Stimulated activated CD4-positive, alpha-beta T cell treated with anti-CD3 and anti-CD28 coated beads, Interleukin-15, amount 100 ng/mL, for 48 hours (primary cell): ENCODE data around the gene RAB36.

Experiments used
- DNase-seq, 2 donors: peaks; one replicate each; pipeline ENCODE4 v3.0.0-alpha.2; 2020; ENCODE audit warnings: low read depth in 2 of 2

RAB36 gene

DNA sequence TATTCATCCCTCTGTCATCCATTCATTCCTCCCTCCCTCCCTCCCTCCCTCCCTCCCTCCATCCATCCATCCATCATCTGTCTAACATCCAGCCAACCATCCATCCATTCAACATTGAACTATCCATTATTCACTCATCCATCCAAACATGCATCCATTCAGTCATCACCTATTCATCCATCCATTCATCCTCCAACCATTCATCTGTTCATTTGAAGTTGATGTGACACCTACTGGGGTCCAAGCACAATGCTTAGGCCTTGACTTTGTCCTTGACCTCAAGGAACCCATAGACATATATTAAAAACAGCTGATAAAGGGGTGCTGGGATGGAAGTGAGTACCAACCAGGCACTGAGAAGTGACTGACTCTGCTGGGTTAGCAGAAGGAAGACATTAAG lies 61.6 kb downstream of the RAB36 start:
- no peak for DNase-seq

DNA sequence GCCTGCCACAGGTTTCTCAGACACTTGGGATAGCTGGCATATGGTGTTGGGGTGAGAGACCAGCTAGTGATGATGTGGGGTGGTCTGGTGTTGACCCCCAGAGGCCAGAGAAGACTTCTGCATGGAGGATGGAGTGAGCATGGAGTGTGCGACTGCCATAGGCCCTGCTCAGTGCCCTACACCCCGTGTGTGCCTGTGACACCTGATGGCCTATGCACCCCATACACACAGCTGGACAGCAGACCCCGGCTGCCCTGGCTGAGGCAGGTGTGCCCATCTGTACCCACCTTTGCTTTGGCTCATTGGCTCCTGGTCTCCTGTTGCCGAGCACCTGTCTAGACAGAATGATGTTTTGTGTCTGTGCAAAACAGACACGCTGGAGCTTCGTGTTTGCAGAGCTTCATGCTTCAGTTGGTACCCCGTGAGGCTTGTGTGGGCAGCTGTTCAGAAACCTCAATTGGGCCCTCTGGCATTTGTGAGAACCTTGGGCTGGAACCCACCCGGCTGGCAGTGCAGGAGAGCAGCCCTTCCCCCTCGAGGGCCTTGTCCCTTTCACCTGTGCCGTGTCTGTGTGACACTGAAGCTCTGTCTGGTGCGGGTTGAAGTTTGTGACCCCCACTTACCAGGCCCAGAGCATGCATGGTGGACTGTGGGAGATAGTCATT lies 62.6 kb downstream of the RAB36 start:
- DNase-seq, result no peak

DNA sequence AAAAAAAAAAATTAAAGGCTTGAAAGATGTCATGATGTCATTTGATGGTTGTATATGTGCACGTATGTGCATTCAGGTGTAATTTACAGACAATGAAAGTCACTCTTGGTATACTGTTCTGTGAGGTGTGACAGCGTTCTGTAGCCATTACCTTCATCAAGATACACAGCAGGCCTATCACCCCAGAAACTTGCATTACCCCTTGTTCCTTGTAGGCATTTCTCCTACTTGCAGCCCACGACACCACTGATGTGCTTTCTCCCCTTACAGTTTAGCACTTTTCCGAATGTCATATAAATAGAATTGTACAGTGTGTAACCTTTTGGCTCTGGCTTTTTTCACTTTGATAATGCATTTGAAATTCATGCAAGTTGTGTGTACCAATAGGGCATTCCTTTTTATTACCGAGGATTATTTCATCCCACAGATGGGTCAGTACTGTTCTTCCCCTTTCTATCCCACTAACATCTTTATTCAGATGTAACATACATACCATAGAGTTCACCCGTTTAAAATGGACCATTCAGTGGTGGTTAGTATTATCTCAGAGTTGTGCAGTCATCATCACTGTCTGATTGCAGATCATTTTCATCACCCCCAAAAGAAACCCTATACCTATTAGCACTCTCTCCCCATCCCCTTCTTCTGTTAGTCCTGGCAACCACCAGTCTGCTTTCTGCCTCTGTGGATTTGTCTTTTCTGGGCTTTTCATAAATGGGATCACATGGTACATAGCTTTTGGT lies 65.3 kb downstream of the RAB36 start:
- DNase-seq, result no peak

DNA sequence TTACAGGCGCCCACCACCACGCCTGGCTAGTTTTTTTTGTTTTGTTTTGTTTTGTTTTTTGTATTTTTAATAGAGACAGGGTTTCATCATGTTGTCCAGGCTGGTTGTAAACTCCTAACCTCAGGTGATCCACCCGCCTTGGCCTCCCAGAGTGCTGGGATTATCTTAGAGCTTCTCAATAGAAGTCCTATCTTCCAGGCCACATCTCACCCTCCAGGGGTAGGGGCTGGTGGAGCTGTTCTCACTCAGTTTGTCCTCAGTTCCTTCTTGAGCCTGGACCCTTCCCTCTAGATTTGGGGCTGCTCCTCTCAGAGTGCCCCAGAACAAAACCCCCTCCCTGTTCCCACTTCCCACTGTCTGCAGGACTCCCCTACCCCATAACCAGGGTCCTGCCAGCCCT lies 66.3 kb downstream of the RAB36 start:
- DNase-seq, result no peak

DNA sequence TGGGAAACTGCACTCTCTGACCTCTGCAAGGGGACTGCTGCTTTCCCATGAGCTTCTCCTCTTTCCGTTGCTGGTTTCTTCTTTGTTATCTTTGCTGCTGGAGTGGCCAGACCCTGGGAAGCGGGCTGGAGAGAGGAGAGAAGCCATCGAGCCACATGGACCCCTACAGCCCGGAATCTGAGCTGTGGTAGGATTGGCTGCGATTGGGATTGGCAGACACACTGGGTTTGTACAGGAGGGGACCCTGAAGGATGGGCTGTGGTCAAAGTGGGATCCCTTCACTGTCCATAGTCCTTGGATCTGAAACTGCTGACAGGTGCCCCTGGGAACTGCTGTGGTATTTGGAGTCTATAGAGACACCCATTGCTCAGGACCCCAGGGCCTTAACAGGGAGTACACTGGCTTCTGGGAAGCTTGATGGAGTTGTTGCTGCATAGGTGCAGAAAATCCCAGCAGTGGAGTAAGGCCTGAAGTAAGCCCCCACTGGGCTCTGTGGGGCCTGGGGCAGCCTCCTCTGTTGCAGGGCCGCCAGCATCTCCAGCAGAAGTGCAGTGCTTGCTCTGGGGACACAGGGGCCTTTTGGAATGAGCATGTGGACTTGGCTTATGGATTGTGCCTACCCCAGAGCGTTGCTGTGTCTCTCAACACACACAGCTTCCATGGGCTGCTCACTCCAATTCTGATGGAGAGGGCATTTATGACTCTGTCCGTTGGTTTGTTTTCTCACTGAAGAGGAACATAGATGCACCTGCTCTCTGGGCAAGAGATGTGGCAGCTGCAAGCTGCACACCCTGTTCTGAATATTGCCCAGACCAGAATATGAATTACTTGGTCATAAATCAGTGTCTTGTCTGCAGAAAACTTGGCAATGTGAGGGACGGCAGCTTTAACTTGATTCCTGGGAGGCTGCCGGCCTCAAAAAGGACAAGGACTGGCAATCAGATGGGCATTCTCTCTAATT lies 67.1 kb downstream of the RAB36 start:
- DNase-seq, result no peak

DNA sequence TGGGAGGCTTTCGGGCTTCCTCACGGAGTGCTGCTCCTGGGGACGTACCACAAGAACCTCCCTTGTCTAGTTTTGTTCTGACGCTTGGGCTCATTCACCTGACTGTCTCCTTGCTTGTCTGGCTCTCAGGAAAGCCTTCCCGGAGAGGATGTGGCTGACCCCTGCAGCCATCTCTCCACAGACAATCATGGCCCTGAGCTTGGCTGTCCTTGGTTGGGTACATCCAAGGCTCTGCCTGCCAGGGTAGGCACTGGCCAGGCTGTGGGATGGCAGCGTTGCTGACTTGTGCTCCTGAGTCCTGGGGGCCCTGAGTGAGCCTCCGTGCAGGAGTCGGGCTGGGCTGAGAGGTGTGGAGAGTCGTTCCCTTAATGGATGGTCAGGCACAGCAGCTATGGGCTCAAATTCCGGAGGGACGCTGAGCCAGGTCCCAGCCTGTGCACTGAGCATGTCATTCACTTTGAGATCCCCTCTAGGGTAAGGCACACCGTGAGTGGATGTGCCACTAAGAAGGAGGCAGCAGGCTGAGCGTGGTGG lies 67.8 kb downstream of the RAB36 start:
- DNase-seq, result no peak

DNA sequence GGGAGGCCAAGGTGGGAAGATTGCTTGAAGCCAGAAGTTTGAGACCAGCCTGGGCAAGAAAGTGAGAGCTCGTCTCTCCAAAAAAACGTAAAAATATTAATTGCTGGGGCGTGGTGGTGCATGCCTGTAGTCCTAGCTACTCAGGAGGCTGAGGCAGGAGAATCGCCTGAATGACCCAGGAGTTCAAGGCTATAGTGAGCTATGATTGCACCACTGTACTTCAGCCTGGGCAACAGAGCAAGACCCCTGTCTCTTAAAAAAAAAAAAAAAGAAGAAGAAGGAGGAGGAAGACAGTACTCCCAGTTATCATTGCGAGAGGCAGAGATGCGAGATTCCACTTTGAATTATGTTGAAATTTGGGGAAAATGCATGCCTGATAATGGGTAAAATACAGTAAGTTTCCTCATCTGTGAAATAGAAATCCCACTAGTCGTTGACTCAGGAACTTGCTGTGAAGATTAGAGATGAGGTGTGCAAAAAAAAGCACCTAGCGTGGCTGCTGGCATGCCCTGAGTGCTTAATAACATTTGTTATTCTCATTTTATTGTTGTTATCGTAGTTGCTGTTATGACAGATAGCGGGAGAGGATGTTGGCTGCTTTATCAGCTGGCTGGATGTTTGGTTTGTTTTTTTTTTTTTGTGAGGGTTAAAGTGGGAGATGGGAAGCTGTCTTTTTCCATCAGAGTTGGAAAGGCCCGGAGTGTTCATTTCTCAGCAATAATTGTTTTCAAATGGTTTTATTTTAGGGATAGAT lies 68.5 kb downstream of the RAB36 start:
- DNase-seq, result no peak
